Measurements from ENCODE around the gene PLCD3.
A peak's percentile ranks its signal among the peaks of the same experiment; 100 is the strongest.

GRCh38 chr17:45131616-45132319 lies 547 bp downstream of the PLCD3 start:
- TF ChIP-seq, protein P1, sequence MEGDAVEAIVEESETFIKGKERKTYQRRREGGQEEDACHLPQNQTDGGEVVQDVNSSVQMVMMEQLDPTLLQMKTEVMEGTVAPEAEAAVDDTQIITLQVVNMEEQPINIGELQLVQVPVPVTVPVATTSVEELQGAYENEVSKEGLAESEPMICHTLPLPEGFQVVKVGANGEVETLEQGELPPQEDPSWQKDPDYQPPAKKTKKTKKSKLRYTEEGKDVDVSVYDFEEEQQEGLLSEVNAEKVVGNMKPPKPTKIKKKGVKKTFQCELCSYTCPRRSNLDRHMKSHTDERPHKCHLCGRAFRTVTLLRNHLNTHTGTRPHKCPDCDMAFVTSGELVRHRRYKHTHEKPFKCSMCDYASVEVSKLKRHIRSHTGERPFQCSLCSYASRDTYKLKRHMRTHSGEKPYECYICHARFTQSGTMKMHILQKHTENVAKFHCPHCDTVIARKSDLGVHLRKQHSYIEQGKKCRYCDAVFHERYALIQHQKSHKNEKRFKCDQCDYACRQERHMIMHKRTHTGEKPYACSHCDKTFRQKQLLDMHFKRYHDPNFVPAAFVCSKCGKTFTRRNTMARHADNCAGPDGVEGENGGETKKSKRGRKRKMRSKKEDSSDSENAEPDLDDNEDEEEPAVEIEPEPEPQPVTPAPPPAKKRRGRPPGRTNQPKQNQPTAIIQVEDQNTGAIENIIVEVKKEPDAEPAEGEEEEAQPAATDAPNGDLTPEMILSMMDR (IDR thresholded peaks at IDR 0.05; ENCODE audit: insufficient read depth, low read length): no peak
- no peak for TF ChIP-seq REST (IDR thresholded peaks at IDR 0.05; ENCODE audit: insufficient replicate concordance, low read depth)
- TF ChIP-seq POLR2AphosphoS5 (IDR thresholded peaks at IDR 0.05; ENCODE audit: low read depth): no peak
- TF ChIP-seq SPI1 (IDR thresholded peaks at IDR 0.05; ENCODE audit: borderline replicate concordance, low read depth): peak; percentile 33; the same call in 1 of the 2 replicates
